Activated naive CD4-positive, alpha-beta T cell treated with anti-CD3 and anti-CD28 coated beads, Interleukin-2, amount 50 U/mL, for 24 hours (primary cell): Measurements from ENCODE around the gene ENG.

Experiments used
- H3K27ac Mint-ChIP-seq: one replicate; pipeline ENCODE4 v1.8.0; 2021; ENCODE audit warnings: mild to moderate bottlenecking, mixed read lengths
- H3K27me3 Mint-ChIP-seq: one replicate; pipeline ENCODE4 v1.8.0; 2021; ENCODE audit warnings: mixed read lengths
- H3K36me3 Mint-ChIP-seq: one replicate; pipeline ENCODE4 v1.8.0; 2021; ENCODE audit warnings: mixed read lengths
- H3K4me1 Mint-ChIP-seq: one replicate; pipeline ENCODE4 v1.8.0; 2021; ENCODE audit warnings: mixed read lengths
- H3K4me3 Mint-ChIP-seq: one replicate; pipeline ENCODE4 v1.8.0; 2021; ENCODE audit warnings: mild to moderate bottlenecking, mixed read lengths
- H3K9me3 Mint-ChIP-seq: one replicate; pipeline ENCODE4 v1.8.0; 2021; ENCODE audit warnings: mixed read lengths

Gene ENG

GRCh38 chr9:127817881-127818434, 36.5 kb downstream of the ENG start:
- no peak overlapping the region for H3K4me3 Mint-ChIP-seq
- H3K36me3 Mint-ChIP-seq, result no peaks in the 10 kb centered on the region
- H3K27ac Mint-ChIP-seq, result peak overlapping the region; percentile 51
- no peaks in the 10 kb centered on the region for H3K27me3 Mint-ChIP-seq
- no peaks in the 10 kb centered on the region for H3K4me1 Mint-ChIP-seq
- H3K9me3 Mint-ChIP-seq, result no peaks in the 10 kb centered on the region

GRCh38 chr9:127816728-127817127, 37.7 kb downstream of the ENG start:
- H3K36me3 Mint-ChIP-seq, result no peaks in the 10 kb centered on the region
- no peaks in the 10 kb centered on the region for H3K27me3 Mint-ChIP-seq
- H3K4me3 Mint-ChIP-seq, result no peak overlapping the region
- no peak overlapping the region for H3K27ac Mint-ChIP-seq
- no peaks in the 10 kb centered on the region for H3K4me1 Mint-ChIP-seq
- H3K9me3 Mint-ChIP-seq, result no peaks in the 10 kb centered on the region

GRCh38 chr9:127816362-127816725, 38.1 kb downstream of the ENG start:
- no peaks in the 10 kb centered on the region for H3K9me3 Mint-ChIP-seq
- H3K27ac Mint-ChIP-seq, result peak overlapping the region; percentile 51
- H3K4me3 Mint-ChIP-seq, result no peak overlapping the region
- H3K36me3 Mint-ChIP-seq, result no peaks in the 10 kb centered on the region
- H3K27me3 Mint-ChIP-seq, result no peaks in the 10 kb centered on the region
- no peaks in the 10 kb centered on the region for H3K4me1 Mint-ChIP-seq

- Mint-ChIP-seq H3K4me1 (no peaks in the 10 kb centered on the region), H3K27ac (no peak overlapping the region), H3K27me3 (no peaks in the 10 kb centered on the region), H3K4me3 (no peak overlapping the region), H3K9me3 (no peaks in the 10 kb centered on the region), H3K36me3 (no peaks in the 10 kb centered on the region)
These were observed 38.7 kb downstream of the ENG start for GRCh38 chr9:127815512-127816361.

- Mint-ChIP-seq H3K36me3 (no peaks in the 10 kb centered on the region), H3K4me1 (no peaks in the 10 kb centered on the region), H3K4me3 (no peak overlapping the region)
These were observed 39.6 kb downstream of the ENG start for GRCh38 chr9:127814619-127815511.

GRCh38 chr9:127813686-127814226, 40.7 kb downstream of the ENG start:
- H3K36me3 Mint-ChIP-seq, result no peaks in the 10 kb centered on the region
- H3K27ac Mint-ChIP-seq, result no peak overlapping the region
- no peaks in the 10 kb centered on the region for H3K9me3 Mint-ChIP-seq
- H3K4me3 Mint-ChIP-seq, result no peak overlapping the region
- no peaks in the 10 kb centered on the region for H3K27me3 Mint-ChIP-seq
- no peaks in the 10 kb centered on the region for H3K4me1 Mint-ChIP-seq

More at GRCh38 chr9:127814619-127815511, 39.6 kb downstream of the ENG start:
- H3K9me3 Mint-ChIP-seq, result no peaks in the 10 kb centered on the region
- H3K27ac Mint-ChIP-seq, result no peak overlapping the region
- no peaks in the 10 kb centered on the region for H3K27me3 Mint-ChIP-seq

- Mint-ChIP-seq H3K27ac (no peak overlapping the region), H3K9me3 (no peaks in the 10 kb centered on the region), H3K36me3 (no peaks in the 10 kb centered on the region), H3K4me3 (no peak overlapping the region), H3K27me3 (no peaks in the 10 kb centered on the region), H3K4me1 (no peaks in the 10 kb centered on the region)
These were observed 41.4 kb downstream of the ENG start for GRCh38 chr9:127812936-127813675.

GRCh38 chr9:127812011-127812410, 42.4 kb downstream of the ENG start:
- no peak overlapping the region for H3K27ac Mint-ChIP-seq
- no peaks in the 10 kb centered on the region for H3K36me3 Mint-ChIP-seq
- no peak overlapping the region for H3K4me3 Mint-ChIP-seq
- no peaks in the 10 kb centered on the region for H3K4me1 Mint-ChIP-seq
- no peaks in the 10 kb centered on the region for H3K27me3 Mint-ChIP-seq
- no peaks in the 10 kb centered on the region for H3K9me3 Mint-ChIP-seq

- H3K27me3 Mint-ChIP-seq, result no peaks in the 10 kb centered on the region
- peaks cover 7% of the 10 kb centered on the region for H3K4me1 Mint-ChIP-seq
- H3K36me3 Mint-ChIP-seq, result peaks cover 6% of the 10 kb centered on the region
- no peak overlapping the region for H3K4me3 Mint-ChIP-seq
- H3K9me3 Mint-ChIP-seq, result no peaks in the 10 kb centered on the region
- H3K27ac Mint-ChIP-seq, result no peak overlapping the region
These were observed 43.9 kb downstream of the ENG start for GRCh38 chr9:127810378-127811187.

- Mint-ChIP-seq H3K27ac (no peak overlapping the region), H3K36me3 (peaks cover 6% of the 10 kb centered on the region), H3K9me3 (no peaks in the 10 kb centered on the region)
These were observed 44.7 kb downstream of the ENG start for GRCh38 chr9:127809540-127810377.

GRCh38 chr9:127809002-127809539, 45.4 kb downstream of the ENG start:
- Mint-ChIP-seq H3K4me3 (no peak overlapping the region), H3K36me3 (peaks cover 6% of the 10 kb centered on the region), H3K4me1 (peaks cover 7% of the 10 kb centered on the region), H3K27me3 (no peaks in the 10 kb centered on the region), H3K9me3 (no peaks in the 10 kb centered on the region), H3K27ac (no peak overlapping the region)

More at GRCh38 chr9:127809540-127810377, 44.7 kb downstream of the ENG start:
- peaks cover 7% of the 10 kb centered on the region for H3K4me1 Mint-ChIP-seq
- no peak overlapping the region for H3K4me3 Mint-ChIP-seq
- no peaks in the 10 kb centered on the region for H3K27me3 Mint-ChIP-seq

- no peaks in the 10 kb centered on the region for H3K27me3 Mint-ChIP-seq
- peaks cover 6% of the 10 kb centered on the region for H3K36me3 Mint-ChIP-seq
- H3K4me3 Mint-ChIP-seq, result no peak overlapping the region
- no peak overlapping the region for H3K27ac Mint-ChIP-seq
- peaks cover 7% of the 10 kb centered on the region for H3K4me1 Mint-ChIP-seq
- no peaks in the 10 kb centered on the region for H3K9me3 Mint-ChIP-seq
These were observed 46.0 kb downstream of the ENG start for GRCh38 chr9:127808347-127809001.

- H3K27me3 Mint-ChIP-seq, result no peaks in the 10 kb centered on the region
- no peak overlapping the region for H3K27ac Mint-ChIP-seq
- no peaks in the 10 kb centered on the region for H3K9me3 Mint-ChIP-seq
- no peak overlapping the region for H3K4me3 Mint-ChIP-seq
- peaks cover 6% of the 10 kb centered on the region for H3K36me3 Mint-ChIP-seq
- H3K4me1 Mint-ChIP-seq, result peaks cover 13% of the 10 kb centered on the region
These were observed 47.6 kb downstream of the ENG start for GRCh38 chr9:127806871-127807270.
